Middle frontal gyrus (tissue), 1 donor: ENCODE results near the gene HIGD1C.
"Not testable (repeated sequence)": the region's sequence is repeated elsewhere in the genome, so short reads cannot be mapped to it uniquely, and the experiment has no call there.

ENCODE experiments used
- DNase-seq: peaks from one replicate; pipeline ENCODE4 v3.0.0-alpha.2; 2015; ENCODE audit warnings: low spot score; ENCODE audit errors: extremely low spot score

The HIGD1C gene

DNA sequence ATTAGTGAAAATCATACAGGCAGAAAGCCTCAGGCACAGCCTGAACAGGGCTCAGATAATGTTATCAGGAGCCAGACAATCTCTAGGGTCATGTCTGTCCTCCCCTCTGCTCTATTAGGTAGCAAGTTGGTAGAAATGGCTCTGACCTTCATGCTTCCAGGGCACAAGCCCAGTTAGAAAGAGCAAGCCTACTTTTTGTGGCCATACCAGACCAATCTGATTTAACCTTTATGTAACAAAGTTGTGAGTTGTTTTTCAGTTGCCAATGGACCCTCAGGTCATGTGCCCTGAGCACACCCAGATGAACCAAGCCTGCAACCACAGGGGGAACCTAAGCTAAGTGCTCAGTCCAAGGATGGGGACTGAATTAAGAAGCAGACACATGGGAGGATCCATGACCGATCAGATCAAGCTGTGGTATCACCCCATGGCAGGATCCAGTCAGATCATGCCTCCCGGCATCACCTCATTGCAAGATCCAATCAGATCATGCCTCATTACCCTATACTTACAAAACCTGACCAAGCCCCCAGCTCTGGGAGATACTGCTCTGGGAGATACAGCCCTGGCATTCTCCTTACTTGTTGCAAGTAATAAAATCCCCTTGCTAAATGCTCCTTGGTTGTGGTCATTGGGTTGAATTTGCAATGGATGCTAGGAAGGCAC lies 18.8 kb upstream of the HIGD1C start:
- no peak for DNase-seq

DNA sequence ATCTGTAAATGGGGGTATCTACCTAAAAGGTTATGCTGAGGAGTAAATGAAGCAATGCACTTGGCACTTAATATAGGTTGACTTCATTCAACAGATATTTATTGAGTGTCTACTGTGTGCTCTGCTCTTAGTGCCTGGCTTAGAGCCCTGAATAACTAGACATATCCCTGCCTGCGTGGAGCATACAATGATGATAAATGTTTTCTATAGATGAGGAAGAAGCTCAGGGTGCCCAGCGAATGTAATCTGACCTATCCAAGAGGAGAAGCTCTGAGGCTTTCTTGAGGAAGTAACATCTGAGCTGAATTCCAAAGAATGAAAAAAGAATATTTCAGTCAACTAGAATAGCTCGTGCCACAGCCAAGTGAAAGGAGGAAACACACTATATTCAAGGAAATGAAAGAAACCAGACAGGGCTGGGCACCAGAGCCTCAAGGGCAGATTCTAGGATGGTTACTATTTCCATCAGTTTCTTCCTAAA lies 17.9 kb upstream of the HIGD1C start:
- no peak for DNase-seq

DNA sequence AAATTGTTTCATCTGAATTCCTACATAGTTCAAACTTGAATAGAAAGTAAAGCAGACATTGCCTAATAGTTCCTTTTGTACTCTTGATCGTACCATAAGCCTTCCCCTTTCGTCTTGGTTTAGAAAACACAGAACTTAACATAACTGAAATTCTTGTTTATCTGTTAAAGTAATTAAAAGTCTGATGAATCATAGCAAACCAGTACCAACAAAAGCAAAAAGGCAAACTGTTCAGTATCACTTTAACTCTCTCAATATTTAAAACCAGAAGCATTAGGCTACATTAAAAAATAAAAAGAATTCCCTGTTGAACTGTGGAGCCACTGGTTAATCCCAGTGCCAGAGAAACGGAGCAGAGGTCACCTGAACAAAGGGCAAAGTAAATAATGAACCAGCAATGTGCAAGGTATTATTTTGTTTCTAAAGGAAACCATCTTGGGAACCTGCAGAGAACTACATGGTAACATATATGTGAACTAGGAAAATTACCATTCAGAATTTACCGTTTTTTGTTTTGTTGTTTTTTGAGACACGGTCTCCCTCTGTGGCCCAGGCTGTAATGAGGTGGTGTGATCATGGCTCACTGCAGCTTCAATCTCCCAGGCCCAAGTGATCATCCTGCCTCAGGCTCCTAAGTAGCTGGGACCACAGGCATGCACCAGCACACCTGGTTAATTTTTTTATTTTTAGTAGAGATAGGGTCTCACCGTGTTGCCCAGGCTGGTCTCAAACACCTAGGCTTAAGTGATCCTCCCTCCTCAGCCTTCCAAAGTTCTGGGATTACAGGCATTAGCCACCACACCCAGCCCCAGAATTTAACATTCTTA lies 17.1 kb upstream of the HIGD1C start:
- DNase-seq = no peak

DNA sequence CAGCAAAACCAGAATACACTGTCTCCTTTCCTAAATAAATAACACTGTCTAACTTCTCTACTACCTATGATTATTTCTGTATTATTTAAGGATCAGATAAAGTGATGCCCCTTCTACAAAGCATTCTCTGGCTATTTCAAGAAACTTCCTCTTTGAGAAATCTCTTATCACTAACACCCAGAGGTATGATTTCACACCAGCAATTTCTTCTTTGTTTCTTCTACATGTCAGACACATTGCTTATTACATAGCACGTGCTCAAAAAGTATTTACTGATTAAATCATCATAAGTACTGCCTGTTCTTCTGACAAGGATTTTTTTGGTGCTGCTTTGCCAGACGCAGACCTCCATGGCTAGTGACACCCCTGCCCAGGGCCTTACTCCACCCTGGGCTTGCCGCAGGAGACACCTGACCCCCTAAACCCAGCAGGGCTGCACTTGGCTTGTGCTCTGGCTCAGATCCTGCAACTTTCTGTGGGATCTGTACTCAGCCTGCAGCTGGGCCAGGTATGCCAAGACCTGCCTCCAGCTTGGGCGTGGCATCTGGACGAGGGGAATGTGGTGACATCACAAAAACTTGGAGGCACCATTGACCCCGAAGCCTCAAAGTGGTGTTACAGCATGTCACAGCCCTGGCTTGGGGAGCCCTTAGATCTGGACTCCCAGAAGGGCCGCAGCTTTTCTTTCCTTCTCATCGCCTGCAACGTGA lies 15.4 kb upstream of the HIGD1C start:
- no peak for DNase-seq

DNA sequence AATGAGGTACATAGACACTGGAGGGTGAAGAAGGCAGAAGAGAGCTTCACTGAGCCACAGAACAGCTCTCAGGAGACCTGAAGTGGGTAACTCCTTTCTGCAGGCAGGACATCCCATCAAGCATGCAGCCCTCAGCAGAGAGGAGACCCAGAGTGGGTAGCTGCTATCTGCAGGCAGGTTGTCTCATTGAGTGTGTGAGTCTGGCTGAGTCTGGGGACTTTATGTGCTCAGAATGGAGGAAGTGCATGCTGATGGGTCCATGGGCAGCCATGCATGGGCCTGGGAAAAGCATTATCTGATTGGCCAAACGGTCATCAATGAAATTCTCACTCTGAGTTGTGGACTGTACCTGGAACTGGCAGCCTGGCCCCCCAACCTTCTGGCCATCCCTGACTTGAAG lies 14.7 kb upstream of the HIGD1C start:
- no peak for DNase-seq

DNA sequence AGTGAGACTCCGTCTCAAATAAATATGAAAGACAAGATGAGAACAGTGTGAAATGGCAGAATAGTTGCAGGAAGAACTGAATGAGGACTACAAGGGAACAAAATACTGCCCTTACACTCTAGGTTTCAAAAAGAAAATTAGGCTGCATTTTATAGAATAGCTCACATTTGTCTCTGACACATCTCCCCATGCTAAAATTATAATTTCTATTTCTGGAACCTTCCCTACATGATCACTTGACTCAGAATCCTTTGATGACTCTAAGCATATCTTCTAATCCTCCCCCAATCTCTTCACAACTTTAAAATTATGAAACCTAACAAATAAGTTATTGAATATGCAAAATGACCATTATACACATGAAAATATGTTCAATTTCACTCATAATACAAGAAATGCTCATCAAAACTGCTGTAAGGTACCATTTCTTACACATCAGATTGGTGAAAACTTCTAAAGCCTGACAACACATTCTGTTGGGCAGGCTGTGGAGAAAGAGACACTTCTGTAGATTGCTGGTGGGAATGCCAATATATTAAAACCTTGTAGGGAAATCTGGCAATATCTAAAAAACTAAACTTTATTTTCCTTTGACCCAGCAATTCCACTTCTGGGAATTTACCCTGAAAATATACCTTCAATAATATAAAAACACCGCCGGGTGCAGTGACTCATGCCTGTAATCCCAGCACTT lies 4.3 kb upstream of the HIGD1C start:
- DNase-seq = no peak

DNA sequence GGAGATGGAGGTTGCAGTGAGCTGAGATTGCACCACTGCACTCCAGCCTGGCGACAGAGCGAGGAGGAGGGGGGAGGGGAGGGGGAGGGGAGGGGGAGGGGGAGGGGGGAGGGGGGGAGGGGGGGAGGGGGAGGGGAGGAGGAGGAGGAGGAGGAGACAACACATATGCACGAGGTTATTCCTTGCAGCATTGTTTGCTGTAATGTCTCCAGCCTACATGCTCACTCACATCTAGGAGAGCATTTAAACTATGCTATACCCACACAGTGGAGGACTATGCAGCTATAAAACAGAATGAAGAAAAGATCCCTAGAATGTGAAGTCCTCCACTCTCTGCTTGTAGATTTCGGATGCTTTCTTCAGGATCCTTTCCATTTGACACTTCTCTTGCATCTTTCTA lies 3.5 kb upstream of the HIGD1C start:
- no peak for DNase-seq

DNA sequence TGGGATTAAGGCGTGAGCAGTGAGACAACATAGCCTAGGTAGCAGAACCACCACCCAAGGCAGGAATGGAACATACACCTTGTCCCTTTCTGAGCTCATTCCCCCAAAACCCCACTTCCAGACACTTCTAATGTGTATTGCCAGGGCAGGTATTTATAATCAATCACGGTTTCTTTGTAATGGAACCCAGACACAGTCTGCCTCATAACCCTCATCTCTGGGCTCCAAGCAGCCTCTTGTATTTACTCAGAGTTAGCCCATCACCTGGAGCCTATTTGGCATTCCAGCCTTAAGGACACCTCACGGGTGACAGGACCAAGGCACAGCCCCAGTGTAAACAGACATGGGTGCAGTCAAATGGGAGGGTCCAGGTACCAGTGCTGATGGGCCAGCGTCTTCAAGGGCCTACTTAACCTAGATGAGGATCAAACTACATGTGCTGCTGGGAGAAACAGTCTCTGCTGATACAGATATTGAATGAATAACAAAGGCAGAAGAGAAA lies 2.5 kb upstream of the HIGD1C start:
- DNase-seq = no peak

DNA sequence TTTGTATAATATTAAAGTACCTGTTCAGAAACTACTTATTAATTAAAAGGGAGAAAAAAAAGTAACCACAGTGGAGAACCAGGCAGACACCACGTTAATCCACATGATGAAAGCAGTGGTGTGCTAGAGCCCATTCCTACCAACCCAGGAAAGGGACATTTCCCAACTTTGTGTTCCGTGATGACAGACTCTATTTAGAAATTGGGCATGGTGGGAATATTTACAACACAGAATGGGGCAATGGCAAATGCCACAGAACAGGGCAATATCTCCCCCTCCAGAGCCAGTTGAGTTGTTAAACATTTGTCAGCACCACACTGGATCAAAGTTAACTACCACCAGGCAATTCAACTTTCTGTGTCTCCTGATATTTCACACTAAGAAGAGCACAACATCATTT lies 1.2 kb upstream of the HIGD1C start:
- DNase-seq = no peak

DNA sequence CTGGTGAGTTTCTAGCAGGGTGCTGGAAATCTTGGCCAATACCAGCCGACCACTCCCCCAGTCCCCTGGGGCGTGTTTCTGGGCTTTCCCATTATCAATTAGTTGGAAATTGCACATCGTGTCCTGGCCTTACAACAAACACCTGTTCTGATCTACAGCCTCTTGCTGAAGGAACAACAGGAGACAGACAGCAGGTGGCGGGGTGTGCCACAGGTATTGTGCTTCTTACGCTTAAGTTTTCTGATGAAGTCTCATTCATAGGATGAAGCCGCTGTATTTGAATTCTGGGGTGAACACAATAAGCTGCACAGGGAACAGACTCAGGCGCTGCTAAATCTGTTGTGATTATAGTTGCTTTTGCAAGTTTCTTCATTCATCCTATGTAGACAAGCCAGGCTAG lies 703 bp downstream of the HIGD1C start:
- DNase-seq = no peak

DNA sequence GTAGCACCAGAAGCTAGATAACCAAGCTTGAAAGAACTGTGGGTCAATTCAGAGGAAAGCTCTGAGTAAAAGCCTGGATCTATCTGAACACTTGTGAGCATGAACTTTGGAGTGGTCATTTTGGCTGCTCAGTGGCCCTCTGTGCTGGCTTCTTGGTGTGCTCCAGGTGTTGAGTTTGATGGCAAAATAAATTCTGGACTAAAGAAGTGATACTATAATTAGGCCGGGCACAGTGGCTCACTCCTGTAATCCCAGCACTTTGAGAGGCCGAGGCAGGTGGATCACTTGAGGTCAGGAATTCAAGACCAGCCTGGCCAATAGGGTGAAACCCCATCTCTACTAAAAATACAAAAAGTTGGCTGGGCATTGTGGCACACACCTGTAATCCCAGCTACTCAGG lies 2.4 kb downstream of the HIGD1C start:
- DNase-seq = not testable (repeated sequence)

DNA sequence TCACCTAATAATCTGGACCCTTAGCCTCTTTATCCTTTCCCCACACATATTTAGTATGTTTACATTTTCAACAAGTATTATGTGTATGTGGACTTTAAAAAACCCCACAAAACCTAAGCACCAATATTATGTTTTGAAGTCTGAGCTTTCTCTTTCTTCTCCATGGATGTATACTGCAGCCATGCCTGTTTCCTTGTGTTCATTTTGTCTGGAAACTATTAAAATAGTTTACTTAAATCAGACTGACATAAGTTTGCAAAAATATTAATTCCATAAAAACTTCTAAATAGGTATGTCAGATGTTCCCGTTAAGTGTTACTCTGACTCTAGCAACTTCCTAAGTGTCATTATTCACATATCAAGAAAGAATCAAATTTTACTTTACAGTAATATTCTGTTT lies 2.9 kb downstream of the HIGD1C start:
- DNase-seq = no peak

DNA sequence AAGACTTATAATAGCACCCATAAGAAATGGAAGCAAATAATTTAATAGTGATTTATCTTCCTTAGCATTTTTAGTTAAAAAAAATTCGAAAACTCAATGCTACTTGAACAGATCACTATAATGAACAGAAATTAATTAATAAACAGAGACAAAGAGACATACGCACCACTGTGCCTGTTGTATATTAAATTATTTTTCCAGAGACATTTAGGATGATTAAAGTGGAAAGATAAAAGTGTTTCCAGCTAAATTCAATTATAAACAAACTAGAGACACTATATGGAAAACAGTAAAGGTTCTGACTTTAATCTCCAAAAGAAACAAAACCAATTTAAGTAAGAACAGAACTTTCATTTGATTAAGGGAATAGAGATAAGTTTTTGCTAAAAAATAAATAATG lies 3.4 kb downstream of the HIGD1C start:
- no peak for DNase-seq

DNA sequence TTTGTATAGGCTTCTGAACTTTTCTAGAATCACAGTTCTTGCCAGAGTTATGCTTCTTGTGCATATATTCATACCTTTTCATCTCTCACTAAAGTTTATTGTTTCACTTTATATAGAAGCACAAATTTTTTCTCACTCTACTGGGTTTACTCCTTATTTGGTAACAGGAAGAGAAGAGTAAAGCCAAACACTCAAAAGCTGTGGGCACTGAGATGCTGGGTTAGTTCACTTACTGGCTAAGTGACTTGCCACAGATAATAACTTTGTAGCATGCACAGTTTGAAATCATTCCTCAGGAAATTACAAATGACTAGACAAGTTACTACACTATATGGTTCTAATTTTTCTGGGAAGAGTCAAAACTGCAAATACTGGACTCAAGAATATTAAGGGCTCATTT lies 7.8 kb downstream of the HIGD1C start:
- no peak for DNase-seq

DNA sequence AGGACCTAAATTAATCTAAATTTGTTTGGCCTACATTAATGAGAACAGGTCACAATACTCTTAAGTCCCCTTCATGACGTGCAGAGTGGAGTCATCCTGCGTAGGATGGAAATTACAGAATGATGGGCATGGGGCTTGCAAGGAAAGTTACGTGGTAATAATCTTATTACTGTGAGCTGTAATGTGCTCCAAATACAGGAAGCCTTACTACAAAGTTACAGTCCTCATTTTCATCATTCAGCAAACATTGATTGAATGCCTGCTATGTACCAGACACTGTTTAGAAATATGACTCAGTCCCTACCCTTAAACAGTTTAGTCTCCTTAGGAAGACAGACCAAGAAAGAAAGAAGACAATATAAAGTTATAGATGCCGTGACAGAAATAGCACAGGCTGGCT lies 9.4 kb downstream of the HIGD1C start:
- DNase-seq = no peak

DNA sequence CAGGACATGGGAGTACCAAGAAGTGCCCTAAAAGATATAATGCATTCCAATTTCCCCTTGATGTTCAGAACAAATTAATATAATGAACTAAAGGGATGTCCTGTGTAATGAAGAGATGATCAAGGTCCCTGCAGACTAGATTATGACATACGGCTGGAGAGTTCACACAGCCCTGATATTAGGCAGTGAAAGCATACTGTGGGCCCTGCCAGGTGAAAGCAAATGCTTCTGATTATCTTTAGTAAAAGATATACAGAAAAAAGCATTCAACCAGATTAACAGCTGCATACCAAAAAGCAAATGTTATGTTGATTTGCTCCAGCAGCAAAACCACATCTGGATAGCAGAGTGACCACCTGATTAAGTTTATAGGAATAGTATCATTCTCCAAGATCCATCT lies 12.1 kb downstream of the HIGD1C start:
- DNase-seq = no peak

DNA sequence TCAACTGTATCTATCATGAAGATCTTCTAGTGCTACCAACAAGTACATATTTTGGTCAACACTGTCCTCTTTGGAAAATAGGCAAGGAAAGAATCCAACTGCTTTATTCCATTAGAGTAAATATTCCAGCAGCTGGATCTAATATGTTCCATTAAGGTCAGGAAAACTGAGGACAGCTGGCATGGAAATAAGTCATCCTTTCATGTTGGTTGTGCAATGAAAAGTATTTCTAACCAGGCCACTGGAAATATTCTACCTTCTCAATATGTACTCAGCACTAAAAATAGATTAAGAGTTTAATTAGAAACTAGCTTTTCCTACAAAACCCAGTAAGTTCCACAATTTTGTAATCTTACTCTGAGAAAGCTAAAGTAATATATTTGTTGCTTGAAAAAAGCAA lies 19.6 kb downstream of the HIGD1C start:
- DNase-seq = no peak

DNA sequence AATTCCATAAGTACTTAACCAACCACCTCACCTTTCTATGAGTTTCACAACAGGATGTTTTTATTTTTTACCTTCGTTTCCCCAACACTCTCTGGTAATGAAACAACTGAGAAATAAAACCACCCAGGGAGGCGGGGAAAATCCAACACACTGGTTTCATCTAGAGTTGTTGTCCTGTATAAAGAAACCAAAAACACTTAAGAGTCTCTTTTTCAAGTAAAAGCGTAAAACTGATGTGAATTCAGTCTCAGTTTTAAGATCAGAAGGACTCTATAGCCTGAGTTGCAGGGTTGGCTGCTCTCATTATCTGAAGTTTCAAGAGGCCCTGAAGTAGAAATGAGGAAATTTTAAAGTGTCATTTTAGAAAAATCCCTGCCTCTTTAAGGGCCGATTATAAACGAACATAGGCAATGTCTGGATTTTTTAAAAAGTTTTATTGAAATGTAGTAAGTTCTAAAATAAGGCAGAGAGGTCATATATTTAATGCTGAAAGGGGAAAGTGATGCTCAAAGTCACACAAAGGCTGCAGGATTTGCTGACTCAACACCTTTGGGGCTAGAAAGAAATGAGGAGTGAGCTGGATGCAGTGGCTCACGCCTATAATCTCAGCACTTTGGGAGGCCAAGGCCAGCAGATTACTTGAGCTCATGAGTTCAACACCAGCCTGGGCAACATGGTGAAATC lies 27.2 kb downstream of the HIGD1C start:
- DNase-seq = no peak

DNA sequence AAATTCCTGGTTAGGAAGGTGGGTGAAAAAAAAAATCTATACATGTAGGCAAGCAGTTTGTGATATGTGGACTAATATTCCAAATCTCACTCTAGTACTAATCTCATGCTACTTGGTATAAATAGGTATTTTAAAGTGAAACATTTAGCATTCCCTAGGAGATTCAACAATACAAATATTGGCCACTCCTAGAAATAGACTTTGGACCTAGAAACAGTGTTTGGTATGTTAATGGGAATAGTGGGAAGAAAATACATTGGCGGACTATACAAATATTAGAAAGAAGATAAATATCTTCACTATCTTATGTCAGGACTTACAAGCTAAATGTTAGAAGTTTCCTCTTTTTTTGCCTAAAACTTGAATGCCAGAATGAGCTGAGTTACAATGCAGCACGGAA lies 28.2 kb downstream of the HIGD1C start:
- DNase-seq = no peak

DNA sequence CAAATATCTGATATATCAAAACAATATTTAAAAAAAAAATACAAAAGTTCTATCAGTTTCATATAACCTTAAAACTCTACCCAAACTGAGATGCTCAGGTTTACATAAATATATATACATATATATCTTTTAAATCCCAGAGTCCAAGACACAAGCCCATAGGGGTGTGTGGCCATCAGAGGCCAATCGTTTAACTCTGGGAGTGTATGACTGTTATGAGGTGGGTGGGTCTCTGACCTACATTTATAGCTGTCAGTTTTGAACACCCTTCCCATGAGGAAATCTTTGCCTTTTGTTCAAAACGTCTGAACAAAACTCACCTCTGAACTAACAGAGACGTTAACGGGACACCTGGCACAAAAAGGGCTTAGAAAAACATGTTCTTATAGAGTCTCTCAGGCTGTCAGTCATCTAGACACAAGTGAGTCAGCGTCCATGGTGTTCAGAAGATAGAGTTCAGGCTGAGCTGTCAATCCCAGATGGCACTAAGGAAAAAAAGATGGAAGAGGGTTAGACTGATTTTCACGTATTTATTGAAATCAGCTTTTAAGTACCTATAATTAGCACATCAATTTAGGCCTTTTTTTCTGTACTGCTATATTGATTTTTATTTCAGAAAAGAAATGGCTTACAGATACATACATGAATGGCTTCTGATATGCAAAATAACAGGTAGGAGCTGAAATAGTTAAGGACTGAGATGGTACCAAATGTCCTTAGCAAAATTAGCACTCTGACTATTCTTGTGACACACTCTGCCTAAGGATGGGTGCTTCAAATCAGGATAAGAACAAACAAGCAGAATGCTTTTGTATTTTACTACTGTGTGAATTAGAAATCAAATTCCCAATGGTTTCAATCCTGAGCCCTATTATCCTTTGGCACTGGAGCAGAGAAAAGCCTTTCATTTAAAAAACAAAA lies 29.2 kb downstream of the HIGD1C start:
- no peak for DNase-seq
